SKM-1 treated with dmso at 0.1 percent for 144 hours (cell line): ENCODE measurements around the gene AFDN.

ENCODE experiments used
- DNase-seq: peaks from one replicate; lab custom pipeline; 2025; ENCODE audit not compliant: unreplicated experiment; lab: John Stamatoyannopoulos, UW

Gene AFDN

GRCh38 chr6:167795874-167796191 is 30.9 kb upstream of the AFDN start:
- no peak for DNase-seq

- no peak for DNase-seq
Observed at GRCh38 chr6:167796192-167796981, 30.3 kb upstream of the AFDN start.

GRCh38 chr6:167797011-167797471 is 29.7 kb upstream of the AFDN start:
- DNase-seq: no peak

- no peak for DNase-seq
Observed at GRCh38 chr6:167797476-167798265, 29.0 kb upstream of the AFDN start.

- DNase-seq: no peak
Observed at GRCh38 chr6:167798453-167798852, 28.3 kb upstream of the AFDN start.

- no peak for DNase-seq
Observed at GRCh38 chr6:167799033-167799821, 27.5 kb upstream of the AFDN start.

- no peak for DNase-seq
Observed at GRCh38 chr6:167800549-167800948, 26.2 kb upstream of the AFDN start.

GRCh38 chr6:167801263-167801662 is 25.4 kb upstream of the AFDN start:
- no peak for DNase-seq

GRCh38 chr6:167802339-167802738 is 24.4 kb upstream of the AFDN start:
- no peak for DNase-seq

- DNase-seq: no peak
Observed at GRCh38 chr6:167803816-167804215, 22.9 kb upstream of the AFDN start.

- no peak for DNase-seq
Observed at GRCh38 chr6:167804281-167805013, 22.3 kb upstream of the AFDN start.

- DNase-seq: no peak
Observed at GRCh38 chr6:167805349-167806060, 21.2 kb upstream of the AFDN start.

- no peak for DNase-seq
Observed at GRCh38 chr6:167806061-167806700, 20.5 kb upstream of the AFDN start.

GRCh38 chr6:167807200-167807599 is 19.5 kb upstream of the AFDN start:
- no peak for DNase-seq

GRCh38 chr6:167807756-167808155 is 19.0 kb upstream of the AFDN start:
- no peak for DNase-seq

- no peak for DNase-seq
Observed at GRCh38 chr6:167811040-167811439, 15.7 kb upstream of the AFDN start.

GRCh38 chr6:167811442-167812087 is 15.1 kb upstream of the AFDN start:
- DNase-seq: no peak

- no peak for DNase-seq
Observed at GRCh38 chr6:167812088-167812487, 14.6 kb upstream of the AFDN start.

- DNase-seq: no peak
Observed at GRCh38 chr6:167815296-167815980, 11.3 kb upstream of the AFDN start.
